Measurements from ENCODE around the gene MPHOSPH6. TPM values are rescaled to one million over a fixed set of nuclear protein-coding genes. Genes with fewer than 3 reads are reported as not detected.

MPHOSPH6 gene
- total and polyA plus RNA-seq, 12 donors = 12.7 to 85.3 (median 23.8) TPM

GRCh38 chr16:82203198-82203597 lies 33.2 kb upstream of the MPHOSPH6 start:
- no peaks in the 10 kb centered on the region for H3K9me3 ChIP-seq (replicated peaks in 1 of 3)
- no peak overlapping the region for H3K4me3 ChIP-seq
- no peaks in the 10 kb centered on the region for H3K27me3 ChIP-seq
- no peak for TF ChIP-seq CTCF (IDR thresholded peaks at IDR 0.05)
- TF ChIP-seq POLR2A (IDR thresholded peaks at IDR 0.05) = no peak
- no peaks in the 10 kb centered on the region for H3K4me1 ChIP-seq (replicated peaks in 1 of 2)
- no peaks in the 10 kb centered on the region for H3K36me3 ChIP-seq (replicated peaks in 1 of 2)
- DNase-seq = no peak
- intact Hi-C loops (cut with DNase I) = no loop called here
- no peak overlapping the region for H3K27ac ChIP-seq

- Histone ChIP-seq H3K27me3 (no peaks in the 10 kb centered on the region), H3K27ac (no peak overlapping the region), H3K36me3 (replicated peaks in 1 of 2) (no peaks in the 10 kb centered on the region), H3K4me1 (replicated peaks in 1 of 2) (no peaks in the 10 kb centered on the region), H3K4me3 (no peak overlapping the region), H3K9me3 (replicated peaks in 1 of 3) (no peaks in the 10 kb centered on the region)
- no peak for DNase-seq
- WGBS, 4 donors = 20 to 43% (median 29%) methylated on average over 1 of the region's 1 CpG
- intact Hi-C loops (cut with DNase I) = no loop called here
- TF ChIP-seq CTCF (IDR thresholded peaks at IDR 0.05) (no peak), POLR2A (IDR thresholded peaks at IDR 0.05) (no peak)
Observed at GRCh38 chr16:82201926-82202325, 31.9 kb upstream of the MPHOSPH6 start.

GRCh38 chr16:82201351-82201750 lies 31.3 kb upstream of the MPHOSPH6 start:
- 28 to 38% (median 31%) methylated on average over 2 of the region's 2 CpGs for WGBS, 4 donors
- H3K36me3 ChIP-seq (replicated peaks in 1 of 2) = no peaks in the 10 kb centered on the region
- DNase-seq = no peak
- TF ChIP-seq CTCF (IDR thresholded peaks at IDR 0.05) = no peak
- no peak for TF ChIP-seq POLR2A (IDR thresholded peaks at IDR 0.05)
- H3K9me3 ChIP-seq (replicated peaks in 1 of 3) = no peaks in the 10 kb centered on the region
- no peak overlapping the region for H3K4me3 ChIP-seq
- H3K27me3 ChIP-seq = no peaks in the 10 kb centered on the region
- H3K27ac ChIP-seq = no peak overlapping the region
- intact Hi-C loops (cut with DNase I) = no loop called here
- peaks cover 0 to 2% of the 10 kb centered on the region in 2 donors for H3K4me1 ChIP-seq (replicated peaks in 1 of 2)

GRCh38 chr16:82199209-82199608 lies 29.2 kb upstream of the MPHOSPH6 start:
- 79 to 89% (median 84%) methylated on average over 1 of the region's 1 CpG for WGBS, 4 donors
- H3K4me1 ChIP-seq (replicated peaks in 1 of 2) = peaks cover 0 to 9% of the 10 kb centered on the region in 2 donors

More at GRCh38 chr16:82199209-82199608, 29.2 kb upstream of the MPHOSPH6 start:
- Histone ChIP-seq H3K9me3 (replicated peaks in 1 of 3) (no peaks in the 10 kb centered on the region), H3K4me3 (no peak overlapping the region), H3K27me3 (no peaks in the 10 kb centered on the region), H3K36me3 (replicated peaks in 1 of 2) (no peaks in the 10 kb centered on the region), H3K27ac (no peak overlapping the region)
- TF ChIP-seq POLR2A (IDR thresholded peaks at IDR 0.05) = no peak
- TF ChIP-seq CTCF (IDR thresholded peaks at IDR 0.05) = no peak
- intact Hi-C loops (cut with DNase I) = no loop called here
- DNase-seq = no peak
